T-helper 17 cell (primary cell): ENCODE measurements around the gene HLA-DPB1. TPM values are rescaled to one million over a fixed set of nuclear protein-coding genes. Genes with fewer than 3 reads are reported as not detected.
A peak's percentile ranks its signal among the peaks of the same experiment; 100 is the strongest.

Source experiments
- ATAC-seq: fragments of 150-1000 bp; cut with Tn5 transposase; 2 replicates; pipeline ENCODE4 v1.10.0; 2021; ENCODE audit warnings: mild to moderate bottlenecking, moderate library complexity
- DNase-seq, 3 donors: peaks; one replicate each; pipeline versions ENCODE4 v3.0.0 to v3.0.0-alpha.2; 2020 to 2021
- H3K9me3 ChIP-seq: one replicate; pipeline ENCODE4 v1.7.0; 2013; ENCODE audit warnings: low read length, mild to moderate bottlenecking; ENCODE audit not compliant: control insufficient read depth, poor library complexity, severe bottlenecking
- H3K27ac Mint-ChIP-seq: one replicate; pipeline ENCODE4 v1.8.0; 2022; ENCODE audit warnings: mild to moderate bottlenecking, moderate library complexity, mixed read lengths
- H3K27me3 Mint-ChIP-seq: one replicate; pipeline ENCODE4 v1.8.0; 2022; ENCODE audit warnings: mixed read lengths
- H3K36me3 Mint-ChIP-seq: one replicate; pipeline ENCODE4 v1.8.0; 2022; ENCODE audit warnings: low read depth, mixed read lengths
- H3K4me1 Mint-ChIP-seq: one replicate; pipeline ENCODE4 v1.8.0; 2022; ENCODE audit warnings: mild to moderate bottlenecking, mixed read lengths
- H3K4me3 Mint-ChIP-seq: one replicate; pipeline ENCODE4 v1.8.0; 2022; ENCODE audit warnings: mild to moderate bottlenecking, moderate library complexity, mixed read lengths
- total RNA-seq, 4 donors: library from RNA in 2 of 4; stranded (reverse) in 2 of 4; gene quantifications; one replicate each; pipeline ENCODE4 v1.2.3 and lab custom pipeline; 2022 to 2026

The HLA-DPB1 gene
- total RNA-seq, 2 donors from 2014 or later, result 67.7 to 77.4 TPM

- no peaks in the 10 kb centered on the region for H3K9me3 ChIP-seq
- DNase-seq (no peak), ATAC-seq (no peak)
- peaks cover 10% of the 10 kb centered on the region for H3K36me3 Mint-ChIP-seq
- peak overlapping the region; percentile 86 for H3K4me3 Mint-ChIP-seq
- peaks cover 19% of the 10 kb centered on the region for H3K27me3 Mint-ChIP-seq
- H3K4me1 Mint-ChIP-seq, result peaks cover 54% of the 10 kb centered on the region
- H3K27ac Mint-ChIP-seq, result peak overlapping the region; percentile 94
These were observed 680 bp downstream of the HLA-DPB1 start for GRCh38 chr6:33076406-33076934.

DNA sequence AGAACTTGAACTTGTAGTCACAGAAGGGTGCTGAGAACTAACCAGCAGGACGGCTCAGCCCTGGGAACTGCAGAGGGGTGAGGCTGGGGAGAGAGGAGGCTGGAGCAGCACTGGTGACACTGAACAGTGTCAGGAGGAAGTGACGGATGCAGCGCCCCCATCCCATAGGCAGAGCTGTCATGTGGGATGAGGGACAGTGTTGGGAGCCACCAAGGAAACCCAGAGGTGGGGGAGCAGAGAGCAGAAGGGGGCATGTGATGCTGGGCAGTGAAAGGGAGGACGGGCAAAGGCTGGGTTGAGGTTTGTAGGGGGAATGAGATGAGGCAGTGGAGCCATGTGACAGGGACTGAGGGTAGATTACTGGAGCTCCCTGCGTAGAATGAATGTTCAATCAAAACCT is 2.1 kb downstream of the HLA-DPB1 start:
- Mint-ChIP-seq H3K36me3 (peaks cover 8% of the 10 kb centered on the region), H3K27me3 (peaks cover 15% of the 10 kb centered on the region), H3K27ac (peak overlapping the region; percentile 68), H3K4me3 (peak overlapping the region; percentile 68), H3K4me1 (peaks cover 55% of the 10 kb centered on the region)
- ATAC-seq (no peak), DNase-seq (no peak)
- H3K9me3 ChIP-seq, result no peaks in the 10 kb centered on the region

DNA sequence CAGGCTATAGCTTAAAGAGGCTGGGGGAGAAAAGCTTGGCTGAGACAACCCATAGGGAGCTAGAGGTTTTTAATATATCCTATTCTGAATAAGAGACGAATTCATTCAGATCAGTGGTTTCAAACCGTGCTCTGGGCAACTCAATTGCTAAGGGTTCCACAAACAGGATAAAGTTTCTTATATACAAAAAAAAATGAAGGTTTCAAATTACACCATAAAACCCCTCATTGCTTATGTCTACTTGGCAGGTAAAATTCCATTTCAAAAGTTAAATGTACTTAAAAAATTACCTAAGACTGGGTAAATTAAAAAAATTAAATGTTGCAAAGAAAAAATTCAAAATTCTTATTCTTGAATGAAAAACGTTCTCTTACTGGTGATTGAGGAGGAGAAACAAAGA is 2.7 kb downstream of the HLA-DPB1 start:
- DNase-seq, result no peak
- H3K27me3 Mint-ChIP-seq, result peaks cover 15% of the 10 kb centered on the region
- no peaks in the 10 kb centered on the region for H3K9me3 ChIP-seq
- peaks cover 8% of the 10 kb centered on the region for H3K36me3 Mint-ChIP-seq
- peak overlapping the region; percentile 68 for H3K4me3 Mint-ChIP-seq
- peaks cover 53% of the 10 kb centered on the region for H3K4me1 Mint-ChIP-seq
- H3K27ac Mint-ChIP-seq, result peak overlapping the region; percentile 68
- ATAC-seq, result no peak

DNA sequence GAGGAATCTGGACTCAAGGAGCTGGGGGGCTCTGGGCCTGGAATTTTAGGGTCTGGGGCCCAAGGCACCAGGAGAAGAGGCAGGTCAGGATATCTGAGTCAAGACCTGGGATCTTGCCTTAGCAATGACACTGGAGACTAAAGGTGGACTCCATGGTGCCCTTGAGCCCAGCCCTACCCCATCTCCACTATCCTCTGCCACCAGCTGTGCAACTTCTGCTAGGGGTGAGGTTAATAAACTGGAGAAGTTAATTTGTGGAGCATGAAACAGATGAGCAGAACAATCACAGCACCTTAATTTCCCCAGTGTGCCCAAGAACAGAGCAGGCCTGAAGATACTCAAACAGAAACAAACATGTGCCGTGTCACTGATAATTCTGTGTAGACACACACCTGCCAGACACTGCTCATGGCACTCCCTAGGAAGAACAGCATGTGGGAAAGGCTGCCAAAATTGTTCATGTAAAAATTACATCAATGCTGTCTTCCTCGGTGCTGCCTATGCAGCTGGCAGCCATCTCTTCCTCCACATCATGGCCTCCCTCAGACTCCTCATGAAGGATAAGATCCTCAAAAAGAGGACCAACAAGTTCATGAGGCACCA is 3.2 kb downstream of the HLA-DPB1 start:
- H3K27me3 Mint-ChIP-seq, result peaks cover 15% of the 10 kb centered on the region
- H3K4me3 Mint-ChIP-seq, result peak overlapping the region; percentile 7
- H3K27ac Mint-ChIP-seq, result peak overlapping the region; percentile 68
- H3K9me3 ChIP-seq, result no peaks in the 10 kb centered on the region
- no peak for ATAC-seq
- peaks cover 50% of the 10 kb centered on the region for H3K4me1 Mint-ChIP-seq
- no peak for DNase-seq
- peaks cover 8% of the 10 kb centered on the region for H3K36me3 Mint-ChIP-seq

- no peak for DNase-seq
- peaks cover 15% of the 10 kb centered on the region for H3K27me3 Mint-ChIP-seq
- H3K4me1 Mint-ChIP-seq, result peaks cover 50% of the 10 kb centered on the region
- H3K9me3 ChIP-seq, result no peaks in the 10 kb centered on the region
- H3K36me3 Mint-ChIP-seq, result peaks cover 8% of the 10 kb centered on the region
- H3K27ac Mint-ChIP-seq, result no peak overlapping the region
- ATAC-seq, result no peak
- no peak overlapping the region for H3K4me3 Mint-ChIP-seq
These were observed 3.8 kb downstream of the HLA-DPB1 start for GRCh38 chr6:33079580-33079979.

GRCh38 chr6:33080127-33081089 is 4.6 kb downstream of the HLA-DPB1 start:
- DNase-seq, result no peak
- ATAC-seq, result peak; percentile 32
- Mint-ChIP-seq H3K36me3 (peaks cover 8% of the 10 kb centered on the region), H3K4me3 (peak overlapping the region; percentile 50), H3K27ac (peak overlapping the region; percentile 43), H3K27me3 (peaks cover 15% of the 10 kb centered on the region), H3K4me1 (peaks cover 47% of the 10 kb centered on the region)
- no peaks in the 10 kb centered on the region for H3K9me3 ChIP-seq

DNA sequence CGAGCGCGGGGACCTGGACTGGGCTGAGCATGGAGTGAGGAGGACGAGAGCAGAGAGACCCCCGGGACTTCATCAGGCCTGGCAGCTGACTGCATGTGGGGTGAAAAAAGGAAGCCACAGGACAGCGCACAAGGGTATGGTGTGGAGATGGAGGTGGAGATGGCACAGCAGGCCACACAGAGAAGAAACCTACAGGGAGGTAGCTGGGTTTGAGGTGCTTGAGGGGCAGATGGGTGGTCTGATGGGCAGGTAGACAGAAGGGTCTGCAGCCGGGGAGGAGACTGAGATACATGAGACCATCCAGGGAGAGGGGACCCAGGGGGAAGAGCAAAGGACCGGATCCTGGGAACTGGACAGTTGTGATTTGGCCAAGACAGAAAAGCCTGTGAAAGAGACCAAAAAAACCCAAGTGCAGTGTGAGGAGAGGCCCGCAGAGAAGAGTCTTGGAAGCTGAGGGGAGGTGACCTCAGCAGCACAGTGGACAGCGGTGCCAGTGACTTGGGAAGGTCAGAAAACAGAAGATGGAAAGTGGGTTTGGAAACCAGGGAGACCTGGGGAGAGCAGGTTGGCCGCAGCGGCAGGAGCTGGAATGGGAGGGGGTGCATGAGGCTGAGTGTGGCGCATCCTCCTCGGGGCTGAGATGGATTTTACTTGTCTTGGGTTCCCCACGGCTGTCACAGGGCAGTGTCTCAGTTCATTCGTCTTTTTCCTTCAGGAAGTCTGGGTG is 5.5 kb downstream of the HLA-DPB1 start:
- ATAC-seq (no peak), DNase-seq (no peak)
- Mint-ChIP-seq H3K4me3 (peak overlapping the region; percentile 50), H3K27ac (peak overlapping the region; percentile 43), H3K4me1 (peaks cover 44% of the 10 kb centered on the region), H3K36me3 (peaks cover 8% of the 10 kb centered on the region), H3K27me3 (peaks cover 11% of the 10 kb centered on the region)
- H3K9me3 ChIP-seq, result no peaks in the 10 kb centered on the region

DNA sequence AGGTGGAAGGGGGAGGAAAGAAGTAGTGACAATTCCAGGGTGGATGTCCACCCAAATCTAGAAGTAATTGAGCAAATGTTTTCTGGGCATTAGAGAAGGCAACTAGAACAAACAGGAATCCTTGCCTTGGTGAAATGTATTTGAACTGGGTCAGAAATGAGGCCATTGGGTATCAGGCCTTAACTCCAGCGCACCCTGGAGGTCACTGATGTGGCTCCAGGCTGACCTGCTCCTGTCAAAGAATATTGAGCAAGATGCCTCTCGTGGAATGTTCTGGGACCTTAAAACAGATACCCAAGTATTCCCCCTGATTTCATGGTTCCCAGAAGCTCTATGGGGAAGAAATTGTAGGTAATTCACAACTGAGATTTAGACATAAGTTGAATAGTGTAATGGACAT is 6.9 kb downstream of the HLA-DPB1 start:
- ATAC-seq (peak; percentile 66), DNase-seq (no peak)
- H3K36me3 Mint-ChIP-seq, result peaks cover 10% of the 10 kb centered on the region
- peaks cover 9% of the 10 kb centered on the region for H3K27me3 Mint-ChIP-seq
- H3K4me3 Mint-ChIP-seq, result no peak overlapping the region
- H3K4me1 Mint-ChIP-seq, result peaks cover 37% of the 10 kb centered on the region
- no peaks in the 10 kb centered on the region for H3K9me3 ChIP-seq
- no peak overlapping the region for H3K27ac Mint-ChIP-seq

- Mint-ChIP-seq H3K36me3 (peaks cover 6% of the 10 kb centered on the region), H3K4me1 (peaks cover 24% of the 10 kb centered on the region), H3K27ac (no peak overlapping the region), H3K4me3 (no peak overlapping the region), H3K27me3 (peaks cover 6% of the 10 kb centered on the region)
- no peak for DNase-seq
- no peaks in the 10 kb centered on the region for H3K9me3 ChIP-seq
- no peak for ATAC-seq
These were observed 9.8 kb downstream of the HLA-DPB1 start for GRCh38 chr6:33085627-33086026.

DNA sequence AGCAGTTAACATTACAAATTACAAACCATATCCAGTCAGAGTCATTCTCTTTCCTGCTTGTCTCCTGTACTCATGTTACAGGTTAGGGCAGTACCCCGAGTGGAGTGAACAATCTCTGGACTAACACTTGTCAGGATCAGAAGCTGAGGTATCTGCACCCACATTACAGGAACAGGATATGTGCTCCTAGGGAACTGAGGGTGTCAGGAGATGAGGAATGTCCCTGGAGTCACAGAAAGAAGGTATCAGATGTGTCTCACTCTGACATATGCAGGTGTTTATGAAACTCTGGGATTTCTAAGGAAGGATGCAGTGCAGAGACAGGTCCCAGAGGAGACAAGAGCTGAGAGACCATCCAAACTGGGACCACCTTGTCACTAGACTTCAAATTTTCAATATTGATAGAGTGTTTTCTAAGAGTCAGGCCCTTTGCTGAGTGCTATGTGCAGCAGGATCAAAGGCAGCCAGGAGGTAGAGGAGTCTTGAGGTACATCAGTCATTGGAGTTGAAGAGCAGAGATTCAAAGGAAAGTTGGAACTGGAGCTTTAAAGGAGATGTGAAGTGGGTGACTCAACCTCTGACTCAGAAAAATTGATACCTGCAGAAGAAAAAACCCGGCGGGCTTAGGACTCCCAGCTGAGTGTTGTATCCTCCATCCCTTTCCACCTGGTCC is 12.6 kb downstream of the HLA-DPB1 start:
- H3K36me3 Mint-ChIP-seq, result peaks cover 4% of the 10 kb centered on the region
- peaks cover 10% of the 10 kb centered on the region for H3K4me1 Mint-ChIP-seq
- no peaks in the 10 kb centered on the region for H3K9me3 ChIP-seq
- H3K27ac Mint-ChIP-seq, result peak overlapping the region; percentile 88
- ATAC-seq, result no peak
- no peak for DNase-seq
- no peak overlapping the region for H3K4me3 Mint-ChIP-seq
- H3K27me3 Mint-ChIP-seq, result peaks cover 14% of the 10 kb centered on the region

DNA sequence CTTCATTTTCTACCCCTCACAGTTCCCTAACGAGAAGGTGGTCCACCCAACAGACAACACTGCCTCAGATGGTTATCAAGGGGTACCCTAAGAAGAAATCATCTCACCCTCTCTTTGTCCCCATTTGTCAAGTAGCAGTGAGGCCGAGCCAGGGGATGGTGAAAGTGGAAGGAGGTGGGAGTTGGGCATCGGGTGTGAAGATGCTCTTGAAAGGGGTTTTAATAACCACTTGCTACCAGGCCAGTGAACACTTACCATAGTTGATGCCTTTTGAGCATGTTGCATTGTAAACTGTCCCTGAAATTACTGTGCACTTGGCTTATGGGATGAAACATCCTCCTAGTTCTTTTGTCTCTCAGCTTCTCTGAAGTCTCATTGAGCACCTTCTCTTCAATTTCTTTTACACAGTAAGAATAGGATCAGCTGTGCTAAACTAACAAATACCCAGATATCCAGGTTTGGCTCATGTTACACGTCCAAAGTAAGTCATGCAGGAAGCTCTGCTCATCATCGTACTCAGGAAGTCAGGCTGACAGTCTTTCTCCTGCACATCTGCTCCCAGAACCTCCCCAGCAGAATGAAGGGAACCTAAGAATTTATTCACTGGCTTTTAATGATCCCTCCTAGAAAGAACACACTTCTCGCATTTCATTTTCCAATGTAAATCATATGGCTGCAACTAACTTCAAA is 13.3 kb downstream of the HLA-DPB1 start:
- no peak for ATAC-seq
- H3K27me3 Mint-ChIP-seq, result peaks cover 16% of the 10 kb centered on the region
- H3K4me1 Mint-ChIP-seq, result peaks cover 10% of the 10 kb centered on the region

GRCh38 chr6:33091957-33092356 is 16.2 kb downstream of the HLA-DPB1 start:
- no peak overlapping the region for H3K4me3 Mint-ChIP-seq
- H3K27ac Mint-ChIP-seq, result no peak overlapping the region
- ATAC-seq (peak; percentile 81), DNase-seq (peak; percentile 28 to 45 (median 43))
- H3K9me3 ChIP-seq, result peaks cover under 1% of the 10 kb centered on the region
- H3K27me3 Mint-ChIP-seq, result peaks cover 33% of the 10 kb centered on the region
- peaks cover 10% of the 10 kb centered on the region for H3K4me1 Mint-ChIP-seq
- H3K36me3 Mint-ChIP-seq, result peaks cover 6% of the 10 kb centered on the region

More for the DNA sequence above, 13.3 kb downstream of the HLA-DPB1 start:
- H3K36me3 Mint-ChIP-seq, result peaks cover 4% of the 10 kb centered on the region
- no peaks in the 10 kb centered on the region for H3K9me3 ChIP-seq
- no peak for DNase-seq
- peak overlapping the region; percentile 88 for H3K27ac Mint-ChIP-seq
- no peak overlapping the region for H3K4me3 Mint-ChIP-seq
